ENCODE data around the gene HOXB4. TPM values are rescaled to one million over a fixed set of nuclear protein-coding genes. Genes with fewer than 3 reads are reported as not detected.

Gene HOXB4
- total RNA-seq, 1 experiment from 2014 or later: 27.9 TPM

DNA sequence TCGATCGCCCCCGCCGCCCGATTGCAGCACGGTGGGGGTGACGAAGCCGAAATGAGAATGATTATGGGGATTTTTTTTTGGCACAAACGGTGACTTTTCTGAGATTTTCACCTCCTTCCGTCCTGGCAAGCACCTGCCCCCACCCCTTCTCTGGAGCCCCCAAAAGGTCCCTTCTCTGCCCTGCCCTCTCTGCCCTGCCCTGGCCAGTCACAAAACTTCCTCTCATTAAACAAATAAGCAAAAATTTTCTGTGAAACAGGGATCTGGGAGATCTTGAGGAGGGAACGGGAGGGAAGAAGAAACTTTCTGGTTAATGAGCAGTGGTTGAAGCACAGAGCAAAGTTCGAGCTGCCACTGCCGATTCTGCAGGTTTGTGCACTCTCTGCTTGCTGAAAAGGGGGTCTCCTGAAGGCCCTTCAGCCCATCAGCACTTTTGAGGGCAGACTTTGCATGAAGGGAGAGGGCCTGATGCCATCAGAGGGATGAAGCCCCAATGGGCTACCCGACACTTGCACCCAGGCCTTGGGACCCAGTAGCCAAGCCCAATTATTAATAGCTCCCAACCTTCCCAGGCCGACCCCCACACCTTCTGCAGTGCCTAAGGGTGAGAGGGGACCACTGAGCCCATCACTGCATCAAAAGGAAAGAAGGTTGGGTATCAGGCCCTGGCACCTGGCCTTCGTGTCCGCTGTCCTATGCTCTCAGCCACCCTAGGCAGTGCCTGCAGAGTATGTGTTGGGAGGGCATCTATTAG, 38.0 kb upstream of the HOXB4 start:
- Histone ChIP-seq H3K36me3 (ENCODE audit: control insufficient read depth, insufficient read depth, low read length) (no peaks in the 10 kb centered on the region; the same call in 1 of the 2 replicates), H3K27ac (ENCODE audit: low read length) (peak overlapping the region; percentile 99), H3K27me3 (ENCODE audit: control insufficient read depth, insufficient read depth, low read length) (no peaks in the 10 kb centered on the region), H3K4me1 (ENCODE audit: control insufficient read depth, insufficient read depth, low read length) (peaks cover 47% of the 10 kb centered on the region), H3K4me3 (ENCODE audit: low read depth in 2 of 2, low read length in 2 of 2) (peak overlapping the region; percentile 68 to 71), H3K9me3 (ENCODE audit: control insufficient read depth, insufficient read depth, low read depth, low read length) (no peaks in the 10 kb centered on the region)
- no TSS peak for BruUV-seq (replicated peaks)
- DNase-seq (ENCODE audit: low read depth, low spot score) (no peak), ATAC-seq (0 out of 2 replicates have a peak, but pooled peaks have one; percentile 5)
- intact Hi-C loops (cut with micrococcal nuclease; ENCODE audit: unreplicated experiment) (loop anchor here (5.0 to 10.0 kb wide), 2 partner anchors 354 to 591 kb away; no protein-coding TSS in a partner anchor), in situ Hi-C loops (cut with HindIII; ENCODE audit: low pct_unique_long_range_greater_than_20kb, low sequenced_read_pairs) (loop anchor here (5.0 kb wide), 1 partner anchor 59 kb away; no protein-coding TSS in a partner anchor)
- TF ChIP-seq POLR2AphosphoS5 (IDR thresholded peaks at IDR 0.05; ENCODE audit: low read depth, low read length) (no peak; the same call in 1 of the 2 replicates), CTCF (IDR thresholded peaks at IDR 0.05) (no peak), SIN3A (IDR thresholded peaks at IDR 0.05; ENCODE audit: borderline replicate concordance, insufficient read depth, low read depth, low read length) (0 out of 2 replicates have a peak, but pooled peaks have one; percentile 16), TCF7L2 (IDR thresholded peaks at IDR 0.05; ENCODE audit: low read depth, low read length) (peak; percentile 83)
- TF ChIP-seq, protein P1, sequence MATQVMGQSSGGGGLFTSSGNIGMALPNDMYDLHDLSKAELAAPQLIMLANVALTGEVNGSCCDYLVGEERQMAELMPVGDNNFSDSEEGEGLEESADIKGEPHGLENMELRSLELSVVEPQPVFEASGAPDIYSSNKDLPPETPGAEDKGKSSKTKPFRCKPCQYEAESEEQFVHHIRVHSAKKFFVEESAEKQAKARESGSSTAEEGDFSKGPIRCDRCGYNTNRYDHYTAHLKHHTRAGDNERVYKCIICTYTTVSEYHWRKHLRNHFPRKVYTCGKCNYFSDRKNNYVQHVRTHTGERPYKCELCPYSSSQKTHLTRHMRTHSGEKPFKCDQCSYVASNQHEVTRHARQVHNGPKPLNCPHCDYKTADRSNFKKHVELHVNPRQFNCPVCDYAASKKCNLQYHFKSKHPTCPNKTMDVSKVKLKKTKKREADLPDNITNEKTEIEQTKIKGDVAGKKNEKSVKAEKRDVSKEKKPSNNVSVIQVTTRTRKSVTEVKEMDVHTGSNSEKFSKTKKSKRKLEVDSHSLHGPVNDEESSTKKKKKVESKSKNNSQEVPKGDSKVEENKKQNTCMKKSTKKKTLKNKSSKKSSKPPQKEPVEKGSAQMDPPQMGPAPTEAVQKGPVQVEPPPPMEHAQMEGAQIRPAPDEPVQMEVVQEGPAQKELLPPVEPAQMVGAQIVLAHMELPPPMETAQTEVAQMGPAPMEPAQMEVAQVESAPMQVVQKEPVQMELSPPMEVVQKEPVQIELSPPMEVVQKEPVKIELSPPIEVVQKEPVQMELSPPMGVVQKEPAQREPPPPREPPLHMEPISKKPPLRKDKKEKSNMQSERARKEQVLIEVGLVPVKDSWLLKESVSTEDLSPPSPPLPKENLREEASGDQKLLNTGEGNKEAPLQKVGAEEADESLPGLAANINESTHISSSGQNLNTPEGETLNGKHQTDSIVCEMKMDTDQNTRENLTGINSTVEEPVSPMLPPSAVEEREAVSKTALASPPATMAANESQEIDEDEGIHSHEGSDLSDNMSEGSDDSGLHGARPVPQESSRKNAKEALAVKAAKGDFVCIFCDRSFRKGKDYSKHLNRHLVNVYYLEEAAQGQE (IDR thresholded peaks at IDR 0.05; ENCODE audit: insufficient read depth in 1 of 2, low read depth in 2 of 2, low read length in 1 of 2): no peak
- ChIA-PET POLR2A (interaction anchor here (0.5 to 2.4 kb wide), 8 partner anchors 9 to 352 kb away, joined by 3 to 13 read pairs (median 4); partner anchors contain the start of gene HOXB6), CTCF (interaction anchor here (1.4 to 1.9 kb wide), 3 partner anchors 17 to 280 kb away, joined by 3 to 8 read pairs (median 3); no protein-coding TSS in a partner anchor)

- in situ Hi-C loops (cut with HindIII; ENCODE audit: low pct_unique_long_range_greater_than_20kb, low sequenced_read_pairs) (loop anchor here (5.0 kb wide), 1 partner anchor 58 kb away; no protein-coding TSS in a partner anchor), intact Hi-C loops (cut with micrococcal nuclease; ENCODE audit: unreplicated experiment) (loop anchor here (5.0 to 10.0 kb wide), 2 partner anchors 353 to 591 kb away; no protein-coding TSS in a partner anchor)
- TSS peak; percentile 75 for BruUV-seq (replicated peaks)
- DNase-seq (ENCODE audit: low read depth, low spot score) (no peak), ATAC-seq (no peak)
- no peak for TF ChIP-seq CTCF (IDR thresholded peaks at IDR 0.05)
- TF ChIP-seq TCF7L2 (IDR thresholded peaks at IDR 0.05; ENCODE audit: low read depth, low read length): peak; percentile 100
- peak; percentile 78 for TF ChIP-seq SIN3A (IDR thresholded peaks at IDR 0.05; ENCODE audit: borderline replicate concordance, insufficient read depth, low read depth, low read length)
- TF ChIP-seq POLR2AphosphoS5 (IDR thresholded peaks at IDR 0.05; ENCODE audit: low read depth, low read length): peak; percentile 69
- Histone ChIP-seq H3K27me3 (ENCODE audit: control insufficient read depth, insufficient read depth, low read length) (no peaks in the 10 kb centered on the region), H3K27ac (ENCODE audit: low read length) (peak within 1 kb of the TSS; percentile 99), H3K36me3 (ENCODE audit: control insufficient read depth, insufficient read depth, low read length) (no peaks in the 10 kb centered on the region; the same call in 1 of the 2 replicates), H3K4me3 (ENCODE audit: low read depth in 2 of 2, low read length in 2 of 2) (peak within 1 kb of the TSS; percentile 68 to 71), H3K4me1 (ENCODE audit: control insufficient read depth, insufficient read depth, low read length) (peaks cover 44% of the 10 kb centered on the region), H3K9me3 (ENCODE audit: control insufficient read depth, insufficient read depth, low read depth, low read length) (no peaks in the 10 kb centered on the region)
- CTCF ChIA-PET: interaction anchor here (0.9 to 1.9 kb wide), 4 partner anchors 24 to 356 kb away, joined by 3 to 8 read pairs (median 4); no protein-coding TSS in a partner anchor
- POLR2A ChIA-PET: interaction anchor here (0.6 to 2.4 kb wide), 9 partner anchors 9 to 352 kb away, joined by 3 to 13 read pairs (median 4); partner anchors contain the start of gene HOXB6
These were observed 37.2 kb upstream of the HOXB4 start, which contains the start of gene HOXB8 for GRCh38 chr17:48615047-48615962. TSS of gene HOXB8 (minus strand) at chr17:48615292. CDS start at chr17:48614704, 588 bp downstream.

Measured in Panc1 (cell line).